GM12892 (cell line): ENCODE measurements around the gene PKN3.

Source experiments
- POLR2A ChIP-seq: IDR thresholded peaks from 2 replicates; pipeline ENCODE4 v1.6.1; 2011; ENCODE audit warnings: low read depth, low read length, control low read depth
- POLR2AphosphoS5 ChIP-seq: IDR thresholded peaks from 2 replicates; pipeline ENCODE4 v1.6.1; 2011; ENCODE audit warnings: low read depth, low read length, control low read depth

GRCh38 chr9:128721487-128722010 lies 19.2 kb downstream of the PKN3 start:
- TF ChIP-seq POLR2AphosphoS5 (no peak), POLR2A (no peak)
